ENCODE data around the gene TOM1L1. TPM values are rescaled to one million over a fixed set of nuclear protein-coding genes. Genes with fewer than 3 reads are reported as not detected.

Gene TOM1L1
- total RNA-seq, 1 donor from 2014 or later: 9.0 TPM

- Histone ChIP-seq H3K27ac (replicated peaks) (no peak overlapping the region), H3K9me3 (replicated peaks) (no peaks in the 10 kb centered on the region), H3K36me3 (peaks cover 57% of the 10 kb centered on the region), H3K27me3 (ENCODE audit: low read depth) (no peaks in the 10 kb centered on the region), H3K4me1 (no peaks in the 10 kb centered on the region), H3K4me3 (no peak overlapping the region)
- intact Hi-C loops (cut with micrococcal nuclease): no loop called here
- TF ChIP-seq CTCF (IDR thresholded peaks at IDR 0.05; ENCODE audit: borderline replicate concordance): no peak
- DNase-seq: no peak
These were observed 56.1 kb downstream of the TOM1L1 start for GRCh38 chr17:54956791-54957190.

- H3K27ac ChIP-seq (replicated peaks): peak overlapping the region; percentile 92
- H3K36me3 ChIP-seq: peaks cover 28% of the 10 kb centered on the region
- H3K9me3 ChIP-seq (replicated peaks): no peaks in the 10 kb centered on the region
- DNase-seq: no peak
- H3K4me3 ChIP-seq: peak overlapping the region; percentile 97
- intact Hi-C loops (cut with micrococcal nuclease): no loop called here
- TF ChIP-seq CTCF (IDR thresholded peaks at IDR 0.05; ENCODE audit: borderline replicate concordance): no peak
- no peaks in the 10 kb centered on the region for H3K27me3 ChIP-seq (ENCODE audit: low read depth)
- H3K4me1 ChIP-seq: peaks cover 39% of the 10 kb centered on the region
These were observed 67.1 kb downstream of the TOM1L1 start for GRCh38 chr17:54967621-54968261.

GRCh38 chr17:54968262-54968987 is 67.8 kb downstream of the TOM1L1 start, which contains the start of the genes COX11 and STXBP4:
COX11 (minus strand) TSS chr17:54968654; CDS start chr17:54968646, 8 bp downstream.
STXBP4 (plus strand) TSS chr17:54968765; CDS start chr17:54986220, 17,455 bp downstream.
- TF ChIP-seq CTCF (IDR thresholded peaks at IDR 0.05; ENCODE audit: borderline replicate concordance): peak; percentile 60
- peak within 1 kb of the TSS; percentile 97 for H3K4me3 ChIP-seq
- no peaks in the 10 kb centered on the region for H3K9me3 ChIP-seq (replicated peaks)
- intact Hi-C loops (cut with micrococcal nuclease): no loop called here
- peak; percentile 94 for DNase-seq
- H3K4me1 ChIP-seq: peaks cover 39% of the 10 kb centered on the region
- no peaks in the 10 kb centered on the region for H3K27me3 ChIP-seq (ENCODE audit: low read depth)
- peak within 1 kb of the TSS; percentile 92 for H3K27ac ChIP-seq (replicated peaks)
- H3K36me3 ChIP-seq: peaks cover 21% of the 10 kb centered on the region

GRCh38 chr17:54968988-54969332 is 68.3 kb downstream of the TOM1L1 start:
- no peak for TF ChIP-seq CTCF (IDR thresholded peaks at IDR 0.05; ENCODE audit: borderline replicate concordance)
- no peak for DNase-seq
- Histone ChIP-seq H3K36me3 (peaks cover 16% of the 10 kb centered on the region), H3K4me1 (peaks cover 39% of the 10 kb centered on the region), H3K9me3 (replicated peaks) (no peaks in the 10 kb centered on the region), H3K4me3 (peak overlapping the region; percentile 97), H3K27me3 (ENCODE audit: low read depth) (no peaks in the 10 kb centered on the region), H3K27ac (replicated peaks) (peak overlapping the region; percentile 92)
- intact Hi-C loops (cut with micrococcal nuclease): no loop called here

- H3K36me3 ChIP-seq: peaks cover 6% of the 10 kb centered on the region
- no peak for DNase-seq
- no peak for TF ChIP-seq CTCF (IDR thresholded peaks at IDR 0.05; ENCODE audit: borderline replicate concordance)
- peak overlapping the region; percentile 92 for H3K27ac ChIP-seq (replicated peaks)
- no peaks in the 10 kb centered on the region for H3K27me3 ChIP-seq (ENCODE audit: low read depth)
- intact Hi-C loops (cut with micrococcal nuclease): no loop called here
- H3K9me3 ChIP-seq (replicated peaks): no peaks in the 10 kb centered on the region
- H3K4me3 ChIP-seq: peak overlapping the region; percentile 97
- H3K4me1 ChIP-seq: peaks cover 39% of the 10 kb centered on the region
These were observed 69.3 kb downstream of the TOM1L1 start for GRCh38 chr17:54969658-54970572.
